GM18873 (cell line): ENCODE results near the gene TMEM236.

ENCODE experiments used
- ATAC-seq: cut with Tn5 transposase; IDR thresholded peaks from one replicate; pipeline ENCODE4 v1.9.1; 2021; ENCODE audit warnings: mild to moderate bottlenecking, moderate library complexity, moderate number of reproducible peaks; ENCODE audit not compliant: unreplicated experiment, low FRiP score

TMEM236 gene

DNA sequence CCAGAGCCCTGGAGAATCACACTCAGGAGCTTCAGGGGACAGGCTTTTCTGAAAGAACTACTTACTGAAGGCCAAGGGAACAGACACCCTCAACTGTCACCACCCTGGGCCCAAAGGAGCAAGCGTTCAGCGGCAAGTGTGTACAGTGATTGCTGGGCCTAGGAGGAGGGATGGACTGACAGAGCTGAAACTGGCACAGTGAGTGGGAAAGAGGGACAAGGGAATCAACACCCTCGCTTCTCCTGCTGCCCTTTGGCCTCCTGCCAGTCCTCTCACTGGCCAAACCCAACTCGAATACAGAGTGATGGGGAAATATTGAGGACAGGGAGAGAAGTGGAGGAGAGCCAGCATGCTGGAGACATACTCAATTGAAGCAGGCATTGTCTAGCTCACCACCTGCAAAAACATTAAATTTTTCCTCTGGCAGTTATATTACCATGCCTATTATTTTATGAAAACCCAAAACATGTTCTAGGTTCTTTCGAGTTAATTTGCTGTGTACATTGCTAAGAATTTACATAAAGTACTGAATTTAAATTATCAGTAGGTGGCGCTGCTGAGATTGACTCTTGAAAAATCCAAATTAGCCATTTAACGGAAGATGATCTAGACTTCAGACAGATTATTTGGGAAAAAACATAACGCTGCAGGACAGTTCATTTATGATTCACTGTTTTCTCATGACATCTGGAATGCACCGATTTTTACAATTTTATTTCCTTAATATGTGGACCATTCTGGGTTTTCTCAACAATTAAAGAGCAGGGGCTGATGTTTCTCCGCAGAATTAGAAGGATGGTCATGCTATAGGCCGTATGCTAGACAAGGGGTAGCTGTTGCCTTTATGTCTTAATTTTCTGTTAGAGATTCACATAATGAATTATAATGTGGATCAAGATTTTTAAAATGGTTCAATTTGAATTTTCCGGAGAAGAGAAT is 14.7 kb upstream of the TMEM236 start:
- no peak for ATAC-seq

DNA sequence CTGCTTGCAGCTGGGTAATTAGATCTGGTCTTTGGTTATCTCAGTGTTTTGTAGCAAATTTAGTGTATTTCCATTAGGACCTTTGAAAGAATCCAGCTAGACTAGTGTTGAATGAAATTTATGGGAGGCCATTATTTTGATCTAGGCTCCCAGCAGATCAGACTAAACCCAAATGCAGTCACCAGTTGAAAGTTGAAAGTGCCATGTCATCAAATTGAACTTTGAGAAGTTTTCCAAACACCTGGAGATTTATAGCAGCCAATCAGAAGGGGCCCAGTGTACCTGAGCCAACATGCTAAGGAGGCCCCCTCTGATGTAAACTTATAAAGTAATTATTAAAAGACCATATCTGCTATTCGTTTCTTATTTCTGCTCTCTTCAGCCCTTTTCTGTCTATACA is 11.3 kb upstream of the TMEM236 start:
- ATAC-seq = no peak

DNA sequence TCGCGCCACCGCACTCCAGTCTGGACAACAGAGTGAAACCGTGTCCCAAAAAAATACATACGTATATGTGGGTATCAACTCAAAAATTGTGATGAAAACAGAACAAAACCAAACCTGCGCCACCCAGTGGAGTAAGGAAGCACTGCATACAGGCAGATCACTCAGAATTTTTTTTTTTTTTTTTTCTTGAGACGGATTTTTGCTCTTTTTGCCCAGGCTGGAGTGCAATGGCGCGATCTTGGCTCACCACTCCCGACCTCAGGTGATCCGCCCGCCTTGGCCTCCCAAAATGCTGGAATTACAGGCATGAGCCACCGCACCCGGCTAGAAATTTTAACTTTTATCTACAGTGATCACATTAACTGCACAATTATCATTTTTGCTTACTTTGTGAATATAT is 9.1 kb upstream of the TMEM236 start:
- ATAC-seq = peak; percentile 53

DNA sequence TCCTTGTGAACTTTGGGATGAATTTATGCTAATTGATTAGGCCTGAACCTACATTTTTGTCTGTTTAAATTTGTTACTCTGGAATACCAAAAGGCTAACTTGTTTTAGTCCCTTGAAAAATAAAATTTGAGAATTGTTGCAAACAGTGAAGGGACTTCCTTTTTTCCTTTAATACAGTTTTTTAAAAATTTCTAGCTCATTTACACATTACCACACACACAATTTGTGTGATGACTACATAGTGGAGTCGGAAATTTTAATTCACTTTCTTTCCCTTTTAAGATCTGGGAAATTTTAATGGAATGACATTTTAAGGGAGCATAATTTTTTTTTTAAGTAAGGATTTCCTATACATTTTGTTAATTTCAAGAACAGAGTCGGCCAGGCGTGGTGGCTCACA is 8.6 kb upstream of the TMEM236 start:
- no peak for ATAC-seq

DNA sequence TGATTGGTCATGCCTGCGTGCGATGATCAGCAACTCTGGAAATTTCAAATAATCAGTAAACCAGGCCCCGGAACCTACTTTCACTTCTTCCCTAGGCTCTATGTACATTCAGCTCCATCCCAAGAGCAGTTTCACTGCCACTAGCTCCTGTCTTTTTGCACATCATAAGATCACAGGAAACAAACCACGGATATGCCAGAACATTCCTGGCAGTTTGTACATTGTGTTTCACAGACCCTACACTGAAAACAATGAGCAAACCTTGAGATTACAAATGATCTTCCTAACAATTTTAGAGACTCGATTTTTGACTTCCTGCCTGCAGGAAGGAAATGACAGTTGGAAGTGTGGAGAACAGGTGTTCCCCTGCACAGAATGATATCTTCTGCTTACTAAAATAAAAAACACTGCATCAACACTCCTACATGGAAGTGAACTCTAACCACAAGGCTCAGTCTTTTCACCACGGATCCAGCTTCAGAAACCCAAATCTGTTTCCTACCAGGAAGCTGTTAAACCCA is 7.6 kb upstream of the TMEM236 start:
- no peak for ATAC-seq

DNA sequence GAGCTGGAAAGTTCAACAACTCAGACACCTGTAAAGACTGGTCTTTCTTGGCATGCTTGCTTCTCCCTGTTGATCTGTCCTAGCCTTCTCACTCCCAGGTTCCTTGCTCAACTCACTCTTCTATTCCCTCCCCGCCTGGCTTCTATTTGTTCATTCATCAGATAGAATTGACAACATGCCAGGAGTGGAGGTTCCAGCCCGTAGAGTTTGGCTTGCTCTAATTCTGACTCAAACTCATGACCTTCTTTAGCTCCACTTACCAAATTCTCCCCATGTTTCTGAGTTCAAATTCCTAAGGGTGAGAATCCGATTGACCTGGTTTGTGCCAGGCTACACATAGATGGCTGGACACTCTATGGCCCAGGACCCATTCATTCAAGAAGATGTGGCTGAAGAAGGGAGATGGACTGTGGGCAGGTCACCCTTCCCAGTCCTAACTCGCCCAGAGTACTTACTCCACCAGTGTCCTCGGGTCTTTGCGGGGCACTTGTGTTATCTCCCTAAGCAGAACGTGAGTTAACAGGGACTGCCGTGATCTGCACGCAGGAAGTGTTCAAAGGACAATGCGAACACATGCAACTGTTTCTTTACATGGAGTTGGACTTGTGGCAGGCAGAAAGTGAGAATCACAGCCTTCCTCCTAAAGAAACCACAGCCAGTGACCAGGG is 4.0 kb upstream of the TMEM236 start:
- ATAC-seq = no peak

DNA sequence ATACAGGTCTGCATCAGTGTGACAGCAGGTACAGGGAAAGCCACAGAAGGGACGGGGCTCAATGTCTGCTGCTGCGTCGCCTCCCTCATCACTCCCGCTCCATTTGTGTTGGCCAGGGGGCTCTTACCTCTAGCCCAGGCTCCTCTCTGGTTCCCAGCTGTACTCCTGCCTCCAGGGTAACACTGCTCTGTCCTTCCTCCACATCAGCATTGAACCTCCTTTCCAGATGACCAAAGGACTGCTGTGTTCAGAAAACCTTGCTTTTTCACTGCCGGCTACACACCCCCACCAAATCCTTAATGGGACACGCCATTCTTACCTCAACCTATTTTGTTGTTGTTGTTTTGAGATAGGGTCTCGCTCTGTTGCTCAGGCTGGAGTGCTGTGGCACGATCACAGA is 2.1 kb upstream of the TMEM236 start:
- no peak for ATAC-seq

DNA sequence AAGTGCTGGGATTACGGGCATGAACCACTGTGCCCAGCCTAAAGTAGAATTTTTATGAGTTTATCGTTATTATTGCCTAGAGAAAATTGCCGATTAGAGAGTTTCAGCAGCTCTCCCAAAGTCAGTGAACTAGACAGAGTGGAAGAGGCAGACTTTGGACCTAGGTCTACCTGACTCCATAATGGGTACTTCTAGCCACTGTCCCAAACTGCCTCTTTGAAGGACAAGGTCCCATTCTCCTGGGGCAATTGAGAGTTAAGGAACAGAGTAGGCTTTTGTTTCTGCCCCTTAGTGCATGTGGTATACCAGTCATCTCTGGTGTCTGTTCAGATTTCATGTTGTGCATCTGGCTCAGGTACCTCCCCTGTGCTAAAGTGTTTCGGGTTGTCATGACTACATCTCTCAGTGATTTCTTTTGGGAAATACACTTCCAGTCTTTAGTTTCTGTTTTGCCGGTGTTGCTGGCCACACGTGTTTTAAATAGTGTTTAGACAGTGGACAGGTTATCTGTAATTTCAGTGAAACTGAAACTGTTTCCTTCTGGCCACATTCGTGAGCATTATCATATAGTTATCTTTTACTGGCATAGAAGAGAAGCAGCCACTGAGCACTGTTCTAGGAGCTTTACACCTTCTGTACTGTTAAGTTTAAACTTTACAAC is 4.7 kb downstream of the TMEM236 start:
- ATAC-seq = peak; percentile 95

DNA sequence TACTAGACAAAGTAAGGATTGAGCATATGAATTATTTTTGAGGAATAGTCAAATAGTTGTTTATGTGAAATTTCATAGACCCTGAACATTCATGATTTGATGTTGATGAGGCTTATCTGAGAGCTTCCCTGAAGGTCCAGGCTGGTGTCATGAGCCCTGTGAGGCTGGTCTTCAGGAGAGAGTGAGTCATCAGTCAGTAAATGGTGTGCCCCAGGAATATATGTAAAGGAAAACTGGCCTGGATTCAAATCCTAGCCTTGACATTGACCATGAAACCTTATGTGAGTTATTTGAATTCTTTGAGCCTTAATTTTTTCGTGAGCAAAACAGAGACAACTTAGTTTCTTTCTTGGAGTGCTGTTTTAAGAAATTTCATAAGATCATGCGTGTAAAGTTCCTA is 6.2 kb downstream of the TMEM236 start:
- ATAC-seq = no peak

DNA sequence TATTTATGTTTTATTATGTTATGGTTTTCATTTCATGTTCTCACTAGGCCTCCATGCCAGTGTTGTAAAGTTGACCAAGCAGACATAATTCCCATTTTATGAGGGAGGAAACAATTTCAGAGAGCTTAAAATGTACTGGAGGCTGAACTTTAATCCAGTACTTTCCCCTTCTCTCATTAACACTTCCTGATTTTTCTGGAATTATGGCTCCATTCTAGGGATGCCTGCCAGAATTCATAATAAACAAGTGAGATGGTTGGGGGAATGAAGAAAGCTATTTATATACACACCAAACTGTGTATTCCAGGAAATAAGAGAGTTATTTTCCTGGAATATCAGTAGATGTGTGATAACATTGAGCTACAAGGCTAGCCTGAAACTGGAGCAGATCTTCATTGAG is 6.9 kb downstream of the TMEM236 start:
- ATAC-seq = no peak

DNA sequence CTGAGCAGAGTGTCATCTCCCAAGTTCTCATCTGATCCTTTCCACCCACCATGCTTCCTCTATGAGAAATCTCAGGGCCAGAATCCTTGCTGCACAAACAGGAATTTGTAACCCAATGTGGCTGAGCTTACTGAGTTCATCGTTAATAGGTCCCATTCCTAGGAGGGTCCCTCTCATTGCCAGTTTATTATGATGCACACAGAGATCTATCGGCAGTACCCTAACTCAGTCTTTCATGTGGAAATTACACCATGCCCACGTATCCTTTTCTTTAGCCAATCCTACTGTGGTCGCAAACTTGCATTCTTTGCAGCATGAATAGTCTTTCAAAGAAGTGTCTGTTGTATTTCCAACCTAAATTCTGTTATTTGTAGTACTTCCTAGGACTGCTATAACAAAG is 12.1 kb downstream of the TMEM236 start:
- no peak for ATAC-seq

DNA sequence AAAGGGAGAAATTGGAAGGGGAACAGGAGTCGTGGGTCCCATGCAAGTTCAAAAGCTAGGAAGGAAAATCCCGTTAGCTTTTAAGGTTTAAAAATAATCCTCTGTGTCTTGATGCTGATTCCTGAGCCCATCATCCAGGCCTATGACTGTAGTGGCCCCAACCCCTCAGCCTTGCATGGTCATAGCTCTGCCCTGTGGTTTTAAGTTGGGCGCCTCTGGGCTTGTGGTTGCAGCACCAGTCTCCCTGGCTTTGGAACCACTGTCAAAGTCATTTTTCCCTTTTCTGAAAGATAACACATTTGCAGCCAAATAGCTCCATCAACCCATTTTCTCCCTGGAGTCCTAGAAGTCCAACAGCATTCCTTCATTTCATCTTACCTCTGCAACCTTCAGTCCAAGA is 13.6 kb downstream of the TMEM236 start:
- no peak for ATAC-seq

DNA sequence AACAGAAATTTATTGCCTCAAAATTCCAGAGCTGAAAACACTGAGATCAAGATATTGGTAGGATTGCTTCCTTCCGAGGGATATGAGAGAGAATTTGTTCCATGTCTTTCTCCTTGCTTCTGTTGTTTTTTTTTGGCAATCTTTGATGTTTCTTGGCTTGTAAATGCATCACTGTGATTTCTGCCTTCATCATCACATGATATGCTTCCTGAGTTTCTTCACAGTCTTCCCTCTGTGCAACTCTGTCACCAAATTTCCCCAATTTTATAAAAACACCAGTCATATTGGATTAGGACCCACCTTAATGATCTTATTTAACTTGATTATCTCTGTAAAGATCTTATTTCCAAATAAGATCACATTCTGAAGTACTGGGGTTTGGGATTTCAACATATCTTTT is 14.7 kb downstream of the TMEM236 start:
- no peak for ATAC-seq

DNA sequence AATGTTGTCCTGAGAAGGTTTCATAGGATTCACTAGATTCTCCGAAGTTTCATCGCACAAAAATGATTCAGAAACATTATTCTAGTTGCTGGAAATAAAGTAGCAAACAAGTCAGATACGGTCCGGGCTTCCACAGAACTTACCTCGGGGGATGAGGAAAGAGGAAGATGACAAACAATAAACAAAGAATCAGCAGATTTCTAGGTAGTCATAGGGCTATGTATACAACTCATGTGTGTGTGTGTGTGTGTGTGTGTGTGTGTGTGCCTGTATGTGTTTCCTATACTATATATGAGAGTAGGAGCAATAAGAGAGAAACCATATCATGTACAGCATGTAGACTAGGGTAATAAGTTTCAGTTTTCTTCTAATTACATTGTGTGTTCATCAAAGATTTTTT is 16.5 kb downstream of the TMEM236 start:
- no peak for ATAC-seq

DNA sequence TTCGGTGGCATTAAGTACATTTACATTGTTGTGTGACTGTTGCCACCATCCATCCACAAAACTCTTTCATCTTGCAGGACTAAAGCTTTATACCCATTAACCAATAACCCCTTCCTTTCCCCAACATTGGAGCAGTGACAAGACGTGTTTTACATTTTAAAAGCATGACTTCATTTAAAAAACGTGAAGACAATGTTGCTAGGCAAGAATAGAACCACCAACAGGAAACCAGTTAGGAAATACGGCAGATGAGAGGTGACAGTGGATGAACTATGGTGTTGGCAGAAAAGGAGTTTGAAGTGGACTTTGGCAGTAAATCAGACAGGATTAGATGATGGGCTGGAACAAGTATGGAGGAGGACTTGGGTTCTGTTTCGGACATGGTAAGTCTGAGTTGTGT is 17.0 kb downstream of the TMEM236 start:
- no peak for ATAC-seq

DNA sequence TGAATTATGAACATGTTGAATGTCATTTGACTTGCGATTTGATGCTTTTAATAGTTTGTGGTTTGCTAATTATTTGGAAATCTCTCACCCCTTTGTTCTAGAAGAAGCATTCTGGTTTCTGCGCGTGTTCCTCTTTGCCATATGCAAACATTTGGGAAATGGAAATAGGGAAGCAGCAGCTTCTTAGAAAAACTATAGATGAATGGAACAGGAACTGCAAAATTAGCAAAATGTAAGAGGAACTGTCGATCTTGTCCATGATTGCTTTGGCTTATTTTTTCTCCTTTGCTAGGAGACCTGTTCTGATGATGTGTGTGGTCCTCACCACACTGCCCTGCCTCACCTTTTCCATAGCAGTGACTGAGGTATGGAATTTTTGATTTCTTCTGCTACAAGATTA is 19.0 kb downstream of the TMEM236 start:
- ATAC-seq = no peak

DNA sequence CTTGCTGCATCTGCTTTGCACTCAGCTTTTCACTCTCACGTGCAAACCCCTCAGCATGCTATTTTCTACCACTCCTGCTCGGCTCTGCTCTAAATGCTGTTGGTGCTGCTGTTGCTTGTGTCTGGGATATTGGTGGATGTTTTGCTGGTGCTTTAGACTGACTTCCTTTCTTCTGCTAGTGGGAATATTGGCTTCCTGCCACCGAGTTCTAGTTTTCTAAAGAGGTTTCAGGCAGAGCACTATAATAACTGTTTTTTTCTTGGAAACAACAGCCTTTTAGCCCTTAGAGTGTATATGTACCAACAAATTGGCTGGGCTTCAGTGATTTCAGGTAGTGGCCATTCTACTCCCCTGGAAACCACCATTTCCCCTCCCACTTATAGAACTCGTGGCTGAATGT is 27.8 kb downstream of the TMEM236 start:
- no peak for ATAC-seq

DNA sequence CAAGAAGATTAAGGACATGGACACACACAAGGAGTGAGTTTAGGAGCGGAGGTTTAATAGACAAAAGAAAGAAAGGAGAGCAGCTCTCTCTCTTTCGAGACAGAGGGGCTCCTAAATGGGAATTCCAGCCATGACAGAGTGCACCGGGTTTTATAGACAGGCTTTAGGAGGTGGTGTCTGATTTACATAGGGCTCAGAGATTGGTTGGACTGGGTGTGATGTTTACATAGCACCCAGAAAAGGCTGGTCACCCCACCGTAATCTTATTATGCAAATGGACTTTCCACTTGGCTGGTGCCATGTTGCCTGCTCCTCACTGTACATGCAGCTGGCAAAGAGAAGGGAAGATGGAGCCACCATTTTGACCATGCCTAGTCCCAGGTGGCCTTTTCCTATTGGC is 28.7 kb downstream of the TMEM236 start:
- ATAC-seq = no peak

DNA sequence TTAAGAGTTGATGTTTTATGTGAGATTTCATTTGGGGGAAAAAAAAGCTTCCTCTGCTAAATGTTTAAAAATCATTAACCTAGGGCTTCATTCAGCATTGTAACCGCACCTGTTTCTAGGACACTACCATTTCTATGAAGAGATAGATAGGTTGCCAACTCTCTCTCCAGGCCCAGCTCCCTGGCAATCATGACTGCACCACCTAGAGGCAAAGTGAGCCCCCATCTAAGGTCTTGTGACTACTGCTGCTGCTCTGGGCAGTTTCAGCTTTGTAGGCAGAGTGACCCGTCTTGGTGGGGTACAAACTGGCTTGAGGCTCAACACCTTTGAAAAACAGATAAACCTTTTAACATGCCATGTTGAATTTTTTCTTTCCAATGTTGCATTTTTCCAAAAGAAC is 29.9 kb downstream of the TMEM236 start:
- no peak for ATAC-seq

DNA sequence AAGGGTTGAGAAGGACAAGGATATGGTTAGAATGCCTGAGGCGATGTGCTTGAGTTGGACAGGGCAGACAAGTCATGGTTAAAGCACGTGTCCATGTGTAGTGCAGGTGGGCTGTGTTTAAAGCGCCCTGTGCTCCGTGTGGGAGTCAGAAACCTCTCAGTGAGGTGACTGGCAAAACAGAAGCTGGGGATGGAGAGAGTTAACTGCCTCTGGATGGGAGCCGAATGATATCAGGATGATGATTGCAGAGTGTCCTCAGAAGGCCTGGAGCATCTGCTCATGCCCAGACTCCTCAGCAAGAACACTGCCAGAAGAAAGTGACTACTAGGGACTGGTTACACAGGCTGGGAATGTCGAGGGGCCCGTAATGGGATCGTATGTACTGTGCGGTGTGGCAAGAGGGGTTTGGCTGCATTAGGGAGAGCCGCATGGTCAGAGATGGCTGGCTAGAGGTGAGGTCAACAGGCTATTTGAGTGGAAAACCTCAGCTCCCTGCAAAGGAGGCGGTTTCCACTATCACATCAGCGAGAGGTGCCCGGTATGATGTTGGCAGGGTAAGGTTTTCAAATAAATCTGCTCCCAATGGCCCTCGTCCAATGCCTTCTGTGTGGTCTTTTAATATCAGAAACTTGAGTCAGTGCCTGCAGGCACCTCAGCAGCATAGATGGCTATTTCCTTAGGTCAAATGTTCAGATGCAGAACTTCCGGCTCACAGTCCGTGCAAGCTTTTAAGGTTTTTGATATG is 31.1 kb downstream of the TMEM236 start:
- ATAC-seq = no peak

DNA sequence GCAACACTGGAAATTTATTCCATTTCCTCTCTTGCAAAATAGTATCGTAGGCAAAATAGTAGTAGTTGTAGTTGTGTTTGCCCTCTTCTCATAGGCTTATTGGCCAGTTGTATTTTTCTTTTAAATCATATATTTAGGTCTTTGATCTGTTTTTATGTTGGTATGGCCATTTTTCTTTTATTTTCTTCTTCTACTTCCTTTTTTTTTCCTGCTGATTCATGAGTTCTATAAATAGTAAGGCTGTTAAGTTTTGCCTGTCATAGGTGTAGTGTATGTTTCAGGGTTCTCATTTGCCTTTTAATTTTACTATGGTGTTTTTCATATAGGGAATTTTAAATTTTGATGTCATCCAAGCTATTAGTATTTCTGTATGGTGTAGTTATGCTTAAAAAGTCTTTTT is 31.8 kb downstream of the TMEM236 start:
- no peak for ATAC-seq
